ENCODE measurements around the gene F2R. TPM values are rescaled to one million over a fixed set of nuclear protein-coding genes. Genes with fewer than 3 reads are reported as not detected.

Gene F2R
- total and polyA plus RNA-seq, 2 experiments from 2014 or later = 15.0 to 26.0 TPM

DNA sequence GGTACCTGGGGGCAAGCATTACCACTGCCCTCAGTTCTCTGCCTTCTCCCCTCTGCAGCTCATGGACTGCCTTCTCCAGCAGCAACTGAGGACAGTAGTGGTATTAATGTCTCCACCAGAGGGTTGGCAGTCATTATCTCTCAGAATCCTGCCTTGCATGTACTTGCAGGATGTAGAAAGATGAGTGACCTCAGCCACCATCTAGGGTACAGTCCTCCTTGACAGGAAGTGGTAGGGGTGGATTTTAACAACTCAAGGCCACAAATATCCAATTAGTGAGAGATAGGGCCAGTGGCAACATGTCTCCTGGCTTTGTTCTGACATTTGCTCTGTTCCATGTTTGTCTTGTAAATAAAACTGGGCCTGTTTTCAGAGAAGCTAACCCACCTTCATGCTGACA is 47.2 kb downstream of the F2R start:
- no peaks in the 10 kb centered on the region for H3K9me3 Mint-ChIP-seq

More for the DNA sequence above, 47.2 kb downstream of the F2R start:
- Histone ChIP-seq H3K27me3 (ENCODE audit: insufficient read depth) (no peaks in the 10 kb centered on the region), H3K4me3 (no peak overlapping the region), H3K36me3 (ENCODE audit: insufficient read depth) (no peaks in the 10 kb centered on the region), H2AFZ (no peak overlapping the region; the same call in 1 of the 2 replicates), H3K27ac (ENCODE audit: low read depth) (no peak overlapping the region), H4K20me1 (replicated peaks; ENCODE audit: insufficient read depth) (no peaks in the 10 kb centered on the region), H3F3A (replicated peaks; ENCODE audit: low read depth) (no peaks in the 10 kb centered on the region), H3K4me1 (ENCODE audit: insufficient read depth) (peaks cover 6% of the 10 kb centered on the region), H3K79me2 (replicated peaks; ENCODE audit: insufficient read depth) (no peaks in the 10 kb centered on the region), H3K9me2 (ENCODE audit: insufficient read depth) (0 out of 2 replicates have a peak, but pooled peaks cover 4% of the 10 kb centered on the region), H3K4me2 (no peak overlapping the region)
- Mint-ChIP-seq H3K36me3 (ENCODE audit: low read depth) (no peaks in the 10 kb centered on the region), H3K27ac (no peak overlapping the region), H3K4me3 (no peak overlapping the region), H3K27me3 (ENCODE audit: insufficient read depth, low read depth, poor library complexity) (peaks cover 4% of the 10 kb centered on the region), H3K4me1 (peaks cover 5% of the 10 kb centered on the region; the same call in 2 of the 3 replicates)
- TF ChIP-seq, protein P1, sequence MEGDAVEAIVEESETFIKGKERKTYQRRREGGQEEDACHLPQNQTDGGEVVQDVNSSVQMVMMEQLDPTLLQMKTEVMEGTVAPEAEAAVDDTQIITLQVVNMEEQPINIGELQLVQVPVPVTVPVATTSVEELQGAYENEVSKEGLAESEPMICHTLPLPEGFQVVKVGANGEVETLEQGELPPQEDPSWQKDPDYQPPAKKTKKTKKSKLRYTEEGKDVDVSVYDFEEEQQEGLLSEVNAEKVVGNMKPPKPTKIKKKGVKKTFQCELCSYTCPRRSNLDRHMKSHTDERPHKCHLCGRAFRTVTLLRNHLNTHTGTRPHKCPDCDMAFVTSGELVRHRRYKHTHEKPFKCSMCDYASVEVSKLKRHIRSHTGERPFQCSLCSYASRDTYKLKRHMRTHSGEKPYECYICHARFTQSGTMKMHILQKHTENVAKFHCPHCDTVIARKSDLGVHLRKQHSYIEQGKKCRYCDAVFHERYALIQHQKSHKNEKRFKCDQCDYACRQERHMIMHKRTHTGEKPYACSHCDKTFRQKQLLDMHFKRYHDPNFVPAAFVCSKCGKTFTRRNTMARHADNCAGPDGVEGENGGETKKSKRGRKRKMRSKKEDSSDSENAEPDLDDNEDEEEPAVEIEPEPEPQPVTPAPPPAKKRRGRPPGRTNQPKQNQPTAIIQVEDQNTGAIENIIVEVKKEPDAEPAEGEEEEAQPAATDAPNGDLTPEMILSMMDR (conservative IDR thresholded peaks at IDR 0.05; ENCODE audit: low read depth in 2 of 2) = no peak
- TF ChIP-seq, protein P2, sequence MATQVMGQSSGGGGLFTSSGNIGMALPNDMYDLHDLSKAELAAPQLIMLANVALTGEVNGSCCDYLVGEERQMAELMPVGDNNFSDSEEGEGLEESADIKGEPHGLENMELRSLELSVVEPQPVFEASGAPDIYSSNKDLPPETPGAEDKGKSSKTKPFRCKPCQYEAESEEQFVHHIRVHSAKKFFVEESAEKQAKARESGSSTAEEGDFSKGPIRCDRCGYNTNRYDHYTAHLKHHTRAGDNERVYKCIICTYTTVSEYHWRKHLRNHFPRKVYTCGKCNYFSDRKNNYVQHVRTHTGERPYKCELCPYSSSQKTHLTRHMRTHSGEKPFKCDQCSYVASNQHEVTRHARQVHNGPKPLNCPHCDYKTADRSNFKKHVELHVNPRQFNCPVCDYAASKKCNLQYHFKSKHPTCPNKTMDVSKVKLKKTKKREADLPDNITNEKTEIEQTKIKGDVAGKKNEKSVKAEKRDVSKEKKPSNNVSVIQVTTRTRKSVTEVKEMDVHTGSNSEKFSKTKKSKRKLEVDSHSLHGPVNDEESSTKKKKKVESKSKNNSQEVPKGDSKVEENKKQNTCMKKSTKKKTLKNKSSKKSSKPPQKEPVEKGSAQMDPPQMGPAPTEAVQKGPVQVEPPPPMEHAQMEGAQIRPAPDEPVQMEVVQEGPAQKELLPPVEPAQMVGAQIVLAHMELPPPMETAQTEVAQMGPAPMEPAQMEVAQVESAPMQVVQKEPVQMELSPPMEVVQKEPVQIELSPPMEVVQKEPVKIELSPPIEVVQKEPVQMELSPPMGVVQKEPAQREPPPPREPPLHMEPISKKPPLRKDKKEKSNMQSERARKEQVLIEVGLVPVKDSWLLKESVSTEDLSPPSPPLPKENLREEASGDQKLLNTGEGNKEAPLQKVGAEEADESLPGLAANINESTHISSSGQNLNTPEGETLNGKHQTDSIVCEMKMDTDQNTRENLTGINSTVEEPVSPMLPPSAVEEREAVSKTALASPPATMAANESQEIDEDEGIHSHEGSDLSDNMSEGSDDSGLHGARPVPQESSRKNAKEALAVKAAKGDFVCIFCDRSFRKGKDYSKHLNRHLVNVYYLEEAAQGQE (IDR thresholded peaks at IDR 0.05; ENCODE audit: unreplicated experiment) = no peak
- TF ChIP-seq CREB1 (CRISPR knock-in tag; IDR thresholded peaks at IDR 0.05; ENCODE audit: low read depth) (no peak), EZH2 (IDR thresholded peaks at IDR 0.05; ENCODE audit: low read depth, unreplicated experiment) (no peak), POLR2AphosphoS5 (IDR thresholded peaks at IDR 0.05; ENCODE audit: low read depth) (no peak), ZNF462 (CRISPR knock-in tag; IDR thresholded peaks at IDR 0.05) (no peak), ZNF114 (CRISPR knock-in tag; IDR thresholded peaks at IDR 0.05) (no peak), STAT1 (IDR thresholded peaks at IDR 0.05; ENCODE audit: unreplicated experiment) (no peak), ZNF331 (CRISPR knock-in tag; IDR thresholded peaks at IDR 0.05; ENCODE audit: low read depth) (no peak), JUNB (IDR thresholded peaks at IDR 0.05; ENCODE audit: unreplicated experiment) (no peak)
- DNase-seq (ENCODE audit: low spot score) (no peak), ATAC-seq (no peak)
